ENCODE data around the gene KMT5C.

KMT5C gene

GRCh38 chr19:55345818-55346724 is 6.4 kb downstream of the KMT5C start:
- FAIRE-seq (no peak), DNase-seq (ENCODE audit: insufficient read length, low spot score) (no peak)

GRCh38 chr19:55346725-55347441 is 7.2 kb downstream of the KMT5C start:
- FAIRE-seq (no peak), DNase-seq (ENCODE audit: insufficient read length, low spot score) (no peak)

- FAIRE-seq: no peak
- DNase-seq (ENCODE audit: insufficient read length, low spot score): no peak
These were observed 7.8 kb downstream of the KMT5C start for GRCh38 chr19:55347442-55348009.

- FAIRE-seq (no peak), DNase-seq (ENCODE audit: insufficient read length, low spot score) (no peak)
These were observed 8.8 kb downstream of the KMT5C start for GRCh38 chr19:55348317-55349034.

- no peak for DNase-seq (ENCODE audit: insufficient read length, low spot score)
- no peak for FAIRE-seq
These were observed 11.1 kb downstream of the KMT5C start for GRCh38 chr19:55350620-55351315.

- FAIRE-seq: no peak
- no peak for DNase-seq (ENCODE audit: insufficient read length, low spot score)
These were observed 12.4 kb downstream of the KMT5C start for GRCh38 chr19:55352040-55352439.

- FAIRE-seq: no peak
- no peak for DNase-seq (ENCODE audit: insufficient read length, low spot score)
These were observed 13.0 kb downstream of the KMT5C start for GRCh38 chr19:55352549-55353145.

GRCh38 chr19:55353356-55353802 is 13.7 kb downstream of the KMT5C start:
- no peak for DNase-seq (ENCODE audit: insufficient read length, low spot score)
- FAIRE-seq: no peak

- no peak for FAIRE-seq
These were observed 14.4 kb downstream of the KMT5C start for GRCh38 chr19:55353803-55354697.

GRCh38 chr19:55354698-55355212 is 15.1 kb downstream of the KMT5C start, which contains the start of gene COX6B2:
TSS of gene COX6B2 (minus strand) at chr19:55354719. CDS start at chr19:55354521, 198 bp downstream.
- FAIRE-seq (no peak), DNase-seq (ENCODE audit: insufficient read length, low spot score) (no peak)

More at GRCh38 chr19:55353803-55354697, 14.4 kb downstream of the KMT5C start:
- peak; percentile 78 for DNase-seq (ENCODE audit: insufficient read length, low spot score)

- DNase-seq (ENCODE audit: insufficient read length, low spot score) (no peak), FAIRE-seq (no peak)
These were observed 15.6 kb downstream of the KMT5C start for GRCh38 chr19:55355213-55355821.

GRCh38 chr19:55358493-55358892 is 18.8 kb downstream of the KMT5C start:
- FAIRE-seq (no peak), DNase-seq (ENCODE audit: insufficient read length, low spot score) (no peak)

- DNase-seq (ENCODE audit: insufficient read length, low spot score): no peak
- FAIRE-seq: no peak
These were observed 19.6 kb downstream of the KMT5C start for GRCh38 chr19:55358943-55359908.

GRCh38 chr19:55360902-55361301 is 21.2 kb downstream of the KMT5C start:
- FAIRE-seq (no peak), DNase-seq (ENCODE audit: insufficient read length, low spot score) (no peak)

GRCh38 chr19:55362174-55362989 is 22.7 kb downstream of the KMT5C start:
- DNase-seq (ENCODE audit: insufficient read length, low spot score): no peak
- no peak for FAIRE-seq
